Measurements from ENCODE around the gene KRTCAP2.
"Not testable (repeated sequence)": the region's sequence is repeated elsewhere in the genome, so short reads cannot be mapped to it uniquely, and the experiment has no call there.

KRTCAP2 gene

DNA sequence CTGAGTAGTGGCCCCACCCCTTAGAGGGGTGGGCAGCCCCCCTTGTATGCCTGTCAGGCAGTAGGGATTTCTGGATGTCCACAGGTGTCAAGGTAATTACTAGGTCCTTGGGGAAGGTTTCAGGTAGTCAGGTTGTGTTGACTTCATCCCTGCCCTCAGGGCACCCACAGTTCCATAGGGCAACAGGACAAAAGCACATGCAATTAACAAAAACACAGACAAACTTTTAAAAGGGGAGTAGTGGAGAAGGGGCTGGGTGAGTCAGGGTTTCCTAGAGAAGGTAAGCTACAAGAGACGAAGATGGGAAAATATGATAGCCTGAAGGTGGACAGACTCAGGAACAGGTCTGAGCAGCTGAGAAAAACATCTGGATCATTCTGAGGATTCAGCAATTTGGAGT lies 14.1 kb downstream of the KRTCAP2 start:
- DNase-seq (ENCODE audit: low read depth): no peak
- TF ChIP-seq, protein P1, sequence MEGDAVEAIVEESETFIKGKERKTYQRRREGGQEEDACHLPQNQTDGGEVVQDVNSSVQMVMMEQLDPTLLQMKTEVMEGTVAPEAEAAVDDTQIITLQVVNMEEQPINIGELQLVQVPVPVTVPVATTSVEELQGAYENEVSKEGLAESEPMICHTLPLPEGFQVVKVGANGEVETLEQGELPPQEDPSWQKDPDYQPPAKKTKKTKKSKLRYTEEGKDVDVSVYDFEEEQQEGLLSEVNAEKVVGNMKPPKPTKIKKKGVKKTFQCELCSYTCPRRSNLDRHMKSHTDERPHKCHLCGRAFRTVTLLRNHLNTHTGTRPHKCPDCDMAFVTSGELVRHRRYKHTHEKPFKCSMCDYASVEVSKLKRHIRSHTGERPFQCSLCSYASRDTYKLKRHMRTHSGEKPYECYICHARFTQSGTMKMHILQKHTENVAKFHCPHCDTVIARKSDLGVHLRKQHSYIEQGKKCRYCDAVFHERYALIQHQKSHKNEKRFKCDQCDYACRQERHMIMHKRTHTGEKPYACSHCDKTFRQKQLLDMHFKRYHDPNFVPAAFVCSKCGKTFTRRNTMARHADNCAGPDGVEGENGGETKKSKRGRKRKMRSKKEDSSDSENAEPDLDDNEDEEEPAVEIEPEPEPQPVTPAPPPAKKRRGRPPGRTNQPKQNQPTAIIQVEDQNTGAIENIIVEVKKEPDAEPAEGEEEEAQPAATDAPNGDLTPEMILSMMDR (conservative IDR thresholded peaks at IDR 0.05; ENCODE audit: low read depth, low read length): no peak
- no peak overlapping the region for H3K4me3 ChIP-seq (ENCODE audit: low read length)

DNA sequence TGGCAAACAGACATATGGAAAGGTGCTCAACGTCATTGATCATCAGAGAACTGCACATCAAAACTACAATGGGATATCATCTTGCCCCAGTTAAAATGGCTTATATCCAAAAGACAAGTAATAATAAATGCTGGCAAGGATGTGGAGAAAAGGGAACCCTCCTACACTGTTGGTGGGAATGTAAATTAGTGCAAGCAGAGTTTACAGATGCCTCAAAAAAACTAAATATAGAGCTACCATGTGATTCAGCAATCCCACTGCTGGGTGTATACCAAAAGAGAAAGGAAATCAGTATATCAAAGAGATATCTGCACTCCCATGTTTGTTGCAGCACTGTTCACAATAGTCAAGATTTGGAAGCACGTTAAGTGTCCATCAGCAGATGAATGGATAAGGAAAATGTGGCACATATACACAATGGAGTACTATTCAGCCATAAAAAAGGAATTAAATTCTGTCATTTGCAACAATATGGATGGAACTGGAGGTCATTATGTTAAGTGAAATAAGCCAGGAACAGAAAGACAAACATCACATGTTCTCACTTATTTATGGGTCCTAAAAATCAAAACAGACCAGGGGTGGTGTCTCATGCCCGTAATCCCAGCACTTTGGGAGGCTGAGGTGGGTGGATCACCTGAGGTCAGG lies 17.0 kb downstream of the KRTCAP2 start:
- not testable (repeated sequence) for DNase-seq (ENCODE audit: low read depth); H3K4me3 ChIP-seq (ENCODE audit: low read length)

DNA sequence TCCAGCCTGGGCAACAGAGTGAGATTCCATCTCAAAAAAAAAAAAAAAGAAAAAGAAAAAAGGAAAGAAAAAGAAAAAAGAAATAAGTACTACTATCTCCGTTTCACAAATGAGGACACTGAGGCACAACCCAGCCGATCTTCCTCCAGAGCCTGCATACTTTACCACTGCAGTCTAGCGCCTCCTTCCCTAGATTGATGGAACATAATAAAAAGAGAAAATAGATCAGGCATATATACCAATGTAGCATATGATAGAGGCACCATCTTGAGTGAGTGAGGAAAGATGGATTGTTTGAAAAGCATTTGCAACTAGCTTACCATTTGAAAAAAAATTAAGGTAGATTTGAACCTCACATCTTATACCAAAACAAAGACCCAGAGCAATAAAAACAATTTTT lies 27.6 kb downstream of the KRTCAP2 start:
- TF ChIP-seq, protein P1 (conservative IDR thresholded peaks at IDR 0.05; ENCODE audit: low read depth, low read length): no peak
- H3K4me3 ChIP-seq (ENCODE audit: low read length): no peak overlapping the region
- DNase-seq (ENCODE audit: low read depth): no peak

DNA sequence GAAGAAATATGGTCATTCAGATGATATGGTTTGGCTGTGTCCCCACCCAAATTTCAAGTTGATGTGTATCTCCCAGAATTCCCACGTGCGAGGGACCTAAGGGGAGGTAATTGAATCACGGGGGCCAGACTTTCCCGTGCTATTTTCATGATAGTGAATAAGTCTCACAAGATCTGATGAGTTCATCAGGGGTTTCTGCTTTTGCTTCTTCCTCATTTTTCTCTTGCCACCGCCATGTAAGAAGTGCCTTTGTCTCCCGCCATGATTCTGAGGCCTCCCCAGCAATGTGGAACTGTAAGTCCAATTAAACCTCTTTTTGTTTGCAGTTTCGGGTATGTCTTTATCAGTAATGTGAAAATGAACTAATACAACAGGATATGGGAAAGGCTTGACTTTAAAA lies 31.4 kb downstream of the KRTCAP2 start:
- no peak for DNase-seq (ENCODE audit: low read depth)
- TF ChIP-seq, protein P1 (conservative IDR thresholded peaks at IDR 0.05; ENCODE audit: low read depth, low read length): no peak
- no peak overlapping the region for H3K4me3 ChIP-seq (ENCODE audit: low read length)

DNA sequence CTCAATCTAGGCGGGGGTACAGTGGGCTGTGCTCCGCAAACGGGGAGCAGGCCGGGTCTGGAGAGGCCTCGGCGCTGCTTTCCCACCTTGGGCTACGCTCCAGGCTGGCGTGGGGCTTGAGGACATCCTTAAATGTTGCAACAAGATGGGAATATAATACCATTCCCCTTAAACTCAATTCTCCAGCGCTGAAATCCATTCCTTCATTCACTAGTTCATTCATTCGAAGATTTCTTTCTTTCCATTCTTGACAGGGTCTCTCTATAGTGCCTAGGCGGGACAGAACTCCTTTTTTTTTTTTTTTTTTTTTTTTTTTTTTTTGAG lies 32.5 kb downstream of the KRTCAP2 start:
- H3K4me3 ChIP-seq (ENCODE audit: low read length): peak overlapping the region; percentile 96
- DNase-seq (ENCODE audit: low read depth): no peak
- TF ChIP-seq, protein P1 (conservative IDR thresholded peaks at IDR 0.05; ENCODE audit: low read depth, low read length): no peak

DNA sequence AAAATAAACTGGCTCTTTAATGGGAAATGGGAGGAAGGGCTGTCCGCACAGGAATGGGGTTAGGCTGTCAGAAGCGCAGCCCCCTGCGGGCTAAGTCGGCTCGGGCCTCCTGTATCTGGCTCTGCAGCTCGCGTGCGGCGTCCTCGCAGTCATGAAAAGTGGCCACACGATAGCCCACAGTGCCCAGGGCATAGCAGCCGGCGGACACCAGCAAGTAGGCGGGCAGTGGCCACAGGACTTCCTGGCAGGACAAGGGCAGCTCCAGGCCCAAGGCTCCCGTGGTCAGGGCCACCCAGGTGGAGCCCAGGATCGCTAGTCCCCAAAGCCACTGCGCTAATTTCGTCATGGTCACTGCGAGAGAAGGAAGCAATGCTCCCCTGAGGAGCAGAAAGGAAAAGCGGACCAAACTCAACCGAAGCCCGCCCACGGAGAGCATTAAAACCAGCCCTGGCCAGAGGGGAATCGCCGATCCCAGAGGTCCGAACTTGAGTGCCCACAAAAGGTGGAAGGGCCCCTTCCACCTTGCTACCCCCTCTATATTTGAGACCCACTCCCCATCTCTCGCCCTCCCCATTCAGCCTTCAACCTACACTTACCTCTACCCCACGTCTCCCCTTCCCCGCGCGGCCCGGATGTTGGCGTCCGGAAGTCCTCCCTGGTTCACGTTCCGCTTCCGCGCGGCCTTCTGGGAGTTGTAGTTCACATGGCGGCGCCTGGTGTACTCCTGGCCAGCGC lies 33.0 kb downstream of the KRTCAP2 start, which contains the start of gene DPM3:
DPM3 (minus strand) TSS at position 637 of the 735 bp plus-strand sequence; CDS start at position 346, 291 bp downstream.
- peak within 1 kb of the TSS; percentile 96 for H3K4me3 ChIP-seq (ENCODE audit: low read length)
- no peak for DNase-seq (ENCODE audit: low read depth)
- TF ChIP-seq, protein P1 (conservative IDR thresholded peaks at IDR 0.05; ENCODE audit: low read depth, low read length): no peak

DNA sequence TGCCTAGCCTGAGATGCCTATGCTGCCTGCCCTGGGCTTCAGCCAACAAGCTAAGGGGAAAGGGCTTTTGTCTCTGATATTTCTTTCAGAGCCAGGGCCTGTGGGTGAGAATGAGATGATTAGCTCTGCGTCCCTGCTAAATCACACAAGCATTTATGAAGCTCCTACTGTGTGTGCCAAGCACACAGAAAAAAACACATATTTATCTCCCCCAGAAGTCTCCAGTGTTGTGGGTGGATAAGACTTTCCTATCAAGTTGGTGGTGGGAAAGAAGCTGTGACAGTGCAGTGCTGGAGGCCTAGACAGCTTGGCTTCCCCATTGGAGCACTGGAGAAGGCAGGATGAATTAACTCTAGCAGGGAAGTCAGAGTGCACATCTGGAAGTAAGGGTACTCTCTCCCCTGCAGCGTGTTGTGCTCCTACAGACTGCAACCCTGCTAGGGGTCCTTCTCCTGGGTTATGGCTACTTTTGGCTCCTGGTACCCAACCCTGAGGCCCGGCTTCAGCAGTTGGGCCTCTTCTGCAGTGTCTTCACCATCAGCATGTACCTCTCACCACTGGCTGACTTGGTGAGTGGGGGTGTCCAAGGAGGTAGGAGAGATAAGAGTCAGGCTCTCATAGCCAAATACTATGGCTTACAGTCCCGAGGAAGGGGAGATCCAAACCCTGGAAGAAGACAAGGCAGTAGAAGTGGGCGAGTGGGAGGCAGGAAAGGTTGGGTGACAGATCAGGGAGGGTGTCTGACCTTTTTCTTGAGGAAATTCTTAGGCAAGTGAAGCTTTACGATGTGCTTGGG lies 35.8 kb downstream of the KRTCAP2 start:
- peak overlapping the region; percentile 37 for H3K4me3 ChIP-seq (ENCODE audit: low read length)
- TF ChIP-seq, protein P1 (conservative IDR thresholded peaks at IDR 0.05; ENCODE audit: low read depth, low read length): no peak
- DNase-seq (ENCODE audit: low read depth): no peak

Data from retinal pigment epithelial cell (primary cell).